ENCODE results near the gene MACF1.

DNA sequence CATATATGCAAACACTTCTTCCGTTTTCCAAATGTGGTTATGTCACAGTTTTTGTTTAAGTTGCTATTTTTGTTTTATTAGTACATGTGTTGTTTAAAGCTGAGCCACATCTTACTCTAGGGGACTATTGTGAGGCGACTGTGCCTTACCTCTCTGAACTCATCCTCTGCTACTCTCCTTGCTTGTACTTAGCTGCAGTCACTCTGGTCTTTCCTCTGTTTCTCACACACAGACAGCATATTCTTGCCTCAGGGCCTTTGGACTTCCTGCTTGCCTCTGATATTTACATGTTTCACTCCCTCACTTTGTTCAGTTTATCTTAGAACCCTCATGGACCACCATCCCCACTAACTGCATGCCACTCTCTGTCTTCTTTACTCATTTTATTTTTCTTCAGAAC lies 101.1 kb downstream of the MACF1 start:
- TF ChIP-seq, protein P1, sequence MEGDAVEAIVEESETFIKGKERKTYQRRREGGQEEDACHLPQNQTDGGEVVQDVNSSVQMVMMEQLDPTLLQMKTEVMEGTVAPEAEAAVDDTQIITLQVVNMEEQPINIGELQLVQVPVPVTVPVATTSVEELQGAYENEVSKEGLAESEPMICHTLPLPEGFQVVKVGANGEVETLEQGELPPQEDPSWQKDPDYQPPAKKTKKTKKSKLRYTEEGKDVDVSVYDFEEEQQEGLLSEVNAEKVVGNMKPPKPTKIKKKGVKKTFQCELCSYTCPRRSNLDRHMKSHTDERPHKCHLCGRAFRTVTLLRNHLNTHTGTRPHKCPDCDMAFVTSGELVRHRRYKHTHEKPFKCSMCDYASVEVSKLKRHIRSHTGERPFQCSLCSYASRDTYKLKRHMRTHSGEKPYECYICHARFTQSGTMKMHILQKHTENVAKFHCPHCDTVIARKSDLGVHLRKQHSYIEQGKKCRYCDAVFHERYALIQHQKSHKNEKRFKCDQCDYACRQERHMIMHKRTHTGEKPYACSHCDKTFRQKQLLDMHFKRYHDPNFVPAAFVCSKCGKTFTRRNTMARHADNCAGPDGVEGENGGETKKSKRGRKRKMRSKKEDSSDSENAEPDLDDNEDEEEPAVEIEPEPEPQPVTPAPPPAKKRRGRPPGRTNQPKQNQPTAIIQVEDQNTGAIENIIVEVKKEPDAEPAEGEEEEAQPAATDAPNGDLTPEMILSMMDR (IDR thresholded peaks at IDR 0.05): no peak
- TF ChIP-seq EZH2 (IDR thresholded peaks at IDR 0.05) (no peak), EZH2phosphoT487 (IDR thresholded peaks at IDR 0.05) (no peak)

Measured in neural progenitor cell (in vitro differentiated cells).